WTC11 (cell line): ENCODE measurements around the gene RPS6KA2. TPM values are rescaled to one million over a fixed set of nuclear protein-coding genes. Genes with fewer than 3 reads are reported as not detected.

Experiments
- ATAC-seq: fragments of 200-7000 bp; cut with Tn5 transposase; 2 replicates; pipeline ENCODE4 v1.10.0; 2021; ENCODE audit warnings: mild to moderate bottlenecking, moderate library complexity
- CTCF ChIA-PET: fragments of 300-600 bp; sonication (Branson Sonifier 250); formaldehyde crosslinking; loops from one replicate; lab custom pipeline; 2021; ENCODE audit warnings: antibody characterized with exemption; lab: Charles Lee
- POLR2A ChIA-PET: fragments of 350-600 bp; sonication (Branson Sonifier 250); formaldehyde crosslinking; loops from one replicate; lab custom pipeline; 2021; ENCODE audit warnings: antibody characterized with exemption; lab: Charles Lee
- DNase-seq: peaks from one replicate; pipeline ENCODE4 v3.0.0; 2021; ENCODE audit warnings: low spot score
- H3K27ac Mint-ChIP-seq: 2 replicates; pipeline ENCODE4 v1.8.0; 2021; ENCODE audit warnings: mixed read lengths
- H3K27me3 Mint-ChIP-seq: 2 replicates; pipeline ENCODE4 v1.8.0; 2021; ENCODE audit warnings: low read depth, mild to moderate bottlenecking, moderate library complexity, mixed read lengths
- H3K36me3 Mint-ChIP-seq: 2 replicates; pipeline ENCODE4 v1.8.0; 2021; ENCODE audit warnings: mixed read lengths
- H3K4me1 Mint-ChIP-seq: 2 replicates; pipeline ENCODE4 v1.8.0; 2022; ENCODE audit warnings: mixed read lengths
- H3K4me3 Mint-ChIP-seq: 2 replicates; pipeline ENCODE4 v1.8.0; 2021; ENCODE audit warnings: mild to moderate bottlenecking, moderate library complexity, mixed read lengths
- H3K9me3 Mint-ChIP-seq: 2 replicates; pipeline ENCODE4 v1.8.0; 2021; ENCODE audit warnings: mixed read lengths
- AFF4 ChIP-seq: sonication (generic); formaldehyde crosslinking; IDR thresholded peaks from 2 replicates; pipeline ENCODE4 v1.8.1; 2023; ENCODE audit warnings: mild to moderate bottlenecking, missing genetic modification reagents, borderline replicate concordance
- ATF3 ChIP-seq: sonication (generic); formaldehyde crosslinking; conservative IDR thresholded peaks from 2 replicates; pipeline ENCODE4 v1.8.1; 2022; ENCODE audit warnings: mild to moderate bottlenecking, missing genetic modification reagents
- CBFB ChIP-seq: sonication (generic); formaldehyde crosslinking; IDR thresholded peaks from 2 replicates; pipeline ENCODE4 v1.8.1; 2022; ENCODE audit warnings: mild to moderate bottlenecking, low read depth, missing genetic modification reagents
- ERG ChIP-seq: fragments of 250-450 bp; sonication (Bioruptor Pico); IDR thresholded peaks from 2 replicates; pipeline ENCODE4 v1.8.0; 2021; ENCODE audit warnings: mild to moderate bottlenecking
- ETV6 ChIP-seq: sonication (generic); formaldehyde crosslinking; IDR thresholded peaks from 2 replicates; pipeline ENCODE4 v1.8.1; 2022; ENCODE audit warnings: mild to moderate bottlenecking, missing genetic modification reagents
- FOXK1 ChIP-seq: sonication (generic); formaldehyde crosslinking; IDR thresholded peaks from 2 replicates; pipeline ENCODE4 v1.8.0; 2022; ENCODE audit warnings: mild to moderate bottlenecking, moderate library complexity, missing genetic modification reagents
- GABPB1 ChIP-seq: sonication (generic); formaldehyde crosslinking; IDR thresholded peaks from 2 replicates; pipeline ENCODE4 v1.8.1; 2023; ENCODE audit warnings: mild to moderate bottlenecking, missing genetic modification reagents
- MAX ChIP-seq: sonication (generic); formaldehyde crosslinking; IDR thresholded peaks from 2 replicates; pipeline ENCODE4 v1.8.0; 2022; ENCODE audit warnings: mild to moderate bottlenecking, missing genetic modification reagents
- NR1H2 ChIP-seq: sonication (generic); formaldehyde crosslinking; IDR thresholded peaks from 2 replicates; pipeline ENCODE4 v1.9.0; 2021; ENCODE audit warnings: mild to moderate bottlenecking, moderate library complexity, missing genetic modification reagents
- SP1 ChIP-seq: sonication (generic); formaldehyde crosslinking; conservative IDR thresholded peaks from 2 replicates; pipeline ENCODE4 v1.8.1; 2022; ENCODE audit warnings: missing genetic modification reagents
- ZBTB21 ChIP-seq: sonication (generic); formaldehyde crosslinking; IDR thresholded peaks from 2 replicates; pipeline ENCODE4 v1.8.1; 2023; ENCODE audit warnings: mild to moderate bottlenecking, missing genetic modification reagents, borderline replicate concordance
- total RNA-seq: library from RNA; stranded (reverse); gene quantifications from 3 replicates; pipeline ENCODE4 v1.2.3, GENCODE V29; 2021
- TF ChIP-seq, protein P1 (sequence below): fragments of 250-450 bp; sonication (Bioruptor Pico); IDR thresholded peaks from 2 replicates; pipeline ENCODE4 v1.9.0; 2021; ENCODE audit warnings: moderate library complexity, mild to moderate bottlenecking, inconsistent platforms, borderline replicate concordance
- TF ChIP-seq, protein P2 (sequence below): sonication (generic); formaldehyde crosslinking; IDR thresholded peaks from 2 replicates; pipeline ENCODE4 v1.8.0; 2022; ENCODE audit warnings: mild to moderate bottlenecking, missing genetic modification reagents
- TF ChIP-seq, protein P3 (sequence below): sonication (generic); formaldehyde crosslinking; IDR thresholded peaks from 2 replicates; pipeline ENCODE4 v1.8.1; 2023; ENCODE audit warnings: mild to moderate bottlenecking, missing genetic modification reagents, moderate library complexity
- TF ChIP-seq, protein P4 (sequence below): sonication (generic); formaldehyde crosslinking; IDR thresholded peaks from 2 replicates; pipeline ENCODE4 v1.8.0; 2022; ENCODE audit warnings: mild to moderate bottlenecking, missing genetic modification reagents

Gene RPS6KA2
- total RNA-seq, 1 experiment from 2014 or later = 24.2 TPM

- POLR2A ChIA-PET = interaction anchor here (2.0 kb wide), 1 partner anchor 60 kb away, joined by 6 read pairs; the partner anchor contains the start of gene RPS6KA2
- CTCF ChIA-PET = no interaction called here
Observed at GRCh38 chr6:166567107-166567506, 59.9 kb downstream of the RPS6KA2 start.

More at GRCh38 chr6:166567107-166567506, 59.9 kb downstream of the RPS6KA2 start:
- Mint-ChIP-seq H3K4me3 (no peak overlapping the region), H3K27ac (peak overlapping the region; percentile 4), H3K4me1 (peaks cover 42% of the 10 kb centered on the region), H3K36me3 (no peaks in the 10 kb centered on the region), H3K27me3 (no peaks in the 10 kb centered on the region), H3K9me3 (no peaks in the 10 kb centered on the region)
- ATAC-seq = no peak
- DNase-seq = no peak
- TF ChIP-seq NR1H2 (CRISPR knock-in tag) = no peak
- TF ChIP-seq, protein P1, sequence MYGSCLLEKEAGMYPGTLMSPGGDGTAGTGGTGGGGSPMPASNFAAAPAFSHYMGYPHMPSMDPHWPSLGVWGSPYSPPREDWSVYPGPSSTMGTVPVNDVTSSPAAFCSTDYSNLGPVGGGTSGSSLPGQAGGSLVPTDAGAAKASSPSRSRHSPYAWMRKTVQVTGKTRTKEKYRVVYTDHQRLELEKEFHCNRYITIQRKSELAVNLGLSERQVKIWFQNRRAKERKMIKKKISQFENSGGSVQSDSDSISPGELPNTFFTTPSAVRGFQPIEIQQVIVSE (CRISPR knock-in tag) = no peak
- TF ChIP-seq ZBTB21 (CRISPR knock-in tag) = no peak
- no peak for TF ChIP-seq ERG (CRISPR knock-in tag)
- no peak for TF ChIP-seq CBFB (CRISPR knock-in tag)
- TF ChIP-seq, protein P2, sequence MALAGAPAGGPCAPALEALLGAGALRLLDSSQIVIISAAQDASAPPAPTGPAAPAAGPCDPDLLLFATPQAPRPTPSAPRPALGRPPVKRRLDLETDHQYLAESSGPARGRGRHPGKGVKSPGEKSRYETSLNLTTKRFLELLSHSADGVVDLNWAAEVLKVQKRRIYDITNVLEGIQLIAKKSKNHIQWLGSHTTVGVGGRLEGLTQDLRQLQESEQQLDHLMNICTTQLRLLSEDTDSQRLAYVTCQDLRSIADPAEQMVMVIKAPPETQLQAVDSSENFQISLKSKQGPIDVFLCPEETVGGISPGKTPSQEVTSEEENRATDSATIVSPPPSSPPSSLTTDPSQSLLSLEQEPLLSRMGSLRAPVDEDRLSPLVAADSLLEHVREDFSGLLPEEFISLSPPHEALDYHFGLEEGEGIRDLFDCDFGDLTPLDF (CRISPR knock-in tag) = no peak
- TF ChIP-seq ETV6 = no peak
- no peak for TF ChIP-seq ATF3 (CRISPR knock-in tag)
- no peak for TF ChIP-seq GABPB1 (CRISPR knock-in tag)
- no peak for TF ChIP-seq FOXK1 (CRISPR knock-in tag)
- no peak for TF ChIP-seq AFF4 (CRISPR knock-in tag)
- TF ChIP-seq, protein P3, sequence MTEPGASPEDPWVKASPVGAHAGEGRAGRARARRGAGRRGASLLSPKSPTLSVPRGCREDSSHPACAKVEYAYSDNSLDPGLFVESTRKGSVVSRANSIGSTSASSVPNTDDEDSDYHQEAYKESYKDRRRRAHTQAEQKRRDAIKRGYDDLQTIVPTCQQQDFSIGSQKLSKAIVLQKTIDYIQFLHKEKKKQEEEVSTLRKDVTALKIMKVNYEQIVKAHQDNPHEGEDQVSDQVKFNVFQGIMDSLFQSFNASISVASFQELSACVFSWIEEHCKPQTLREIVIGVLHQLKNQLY (CRISPR knock-in tag) = no peak
- no peak for TF ChIP-seq MAX
- TF ChIP-seq, protein P4, sequence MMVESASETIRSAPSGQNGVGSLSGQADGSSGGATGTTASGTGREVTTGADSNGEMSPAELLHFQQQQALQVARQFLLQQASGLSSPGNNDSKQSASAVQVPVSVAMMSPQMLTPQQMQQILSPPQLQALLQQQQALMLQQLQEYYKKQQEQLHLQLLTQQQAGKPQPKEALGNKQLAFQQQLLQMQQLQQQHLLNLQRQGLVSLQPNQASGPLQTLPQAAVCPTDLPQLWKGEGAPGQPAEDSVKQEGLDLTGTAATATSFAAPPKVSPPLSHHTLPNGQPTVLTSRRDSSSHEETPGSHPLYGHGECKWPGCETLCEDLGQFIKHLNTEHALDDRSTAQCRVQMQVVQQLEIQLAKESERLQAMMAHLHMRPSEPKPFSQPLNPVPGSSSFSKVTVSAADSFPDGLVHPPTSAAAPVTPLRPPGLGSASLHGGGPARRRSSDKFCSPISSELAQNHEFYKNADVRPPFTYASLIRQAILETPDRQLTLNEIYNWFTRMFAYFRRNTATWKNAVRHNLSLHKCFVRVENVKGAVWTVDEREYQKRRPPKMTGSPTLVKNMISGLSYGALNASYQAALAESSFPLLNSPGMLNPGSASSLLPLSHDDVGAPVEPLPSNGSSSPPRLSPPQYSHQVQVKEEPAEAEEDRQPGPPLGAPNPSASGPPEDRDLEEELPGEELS (CRISPR knock-in tag) = no peak
- no peak for TF ChIP-seq SP1 (CRISPR knock-in tag)
